Loucy (cell line): ENCODE data around the gene SEMA5A.

Experiments used
- H2AFZ ChIP-seq: fragments of 200-600 bp; sonication (generic); 2 replicates; pipeline ENCODE4 v1.6.0; 2016; ENCODE audit warnings: antibody characterized with exemption, mild to moderate bottlenecking, low read length, moderate library complexity
- H3F3A ChIP-seq: fragments of 200-600 bp; 2 replicates; pipeline ENCODE4 v1.6.0; 2016; ENCODE audit warnings: antibody characterized with exemption, low read depth, mild to moderate bottlenecking
- H3K27me3 ChIP-seq: fragments of 200-600 bp; sonication (generic); 2 replicates; pipeline ENCODE4 v1.6.1; 2014; ENCODE audit warnings: low read length, mild to moderate bottlenecking; ENCODE audit not compliant: insufficient read depth, poor library complexity, severe bottlenecking
- H3K36me3 ChIP-seq: fragments of 200-600 bp; sonication (generic); 2 replicates; pipeline ENCODE4 v1.6.1; 2016; ENCODE audit warnings: low read length; ENCODE audit not compliant: insufficient read depth
- H3K4me1 ChIP-seq: fragments of 200-600 bp; sonication (generic); 2 replicates; pipeline ENCODE4 v1.5.1; 2014; ENCODE audit warnings: low read length, mild to moderate bottlenecking; ENCODE audit not compliant: insufficient read depth, poor library complexity, severe bottlenecking
- H3K4me2 ChIP-seq: fragments of 200-600 bp; sonication (generic); 2 replicates; pipeline ENCODE4 v1.6.0; 2014; ENCODE audit warnings: antibody characterized with exemption, low read length, low read depth, mild to moderate bottlenecking; ENCODE audit not compliant: poor library complexity, severe bottlenecking
- H3K4me3 ChIP-seq: fragments of 200-600 bp; sonication (generic); 2 replicates; pipeline ENCODE4 v1.5.1; 2014; ENCODE audit warnings: low read length, mild to moderate bottlenecking, mixed read lengths; ENCODE audit not compliant: poor library complexity, severe bottlenecking
- H3K79me2 ChIP-seq: fragments of 200-600 bp; sonication (generic); 2 replicates; pipeline ENCODE4 v1.6.1; 2014; ENCODE audit warnings: low read length; ENCODE audit not compliant: insufficient read depth
- H3K9ac ChIP-seq: fragments of 200-600 bp; sonication (generic); 2 replicates; pipeline ENCODE4 v1.6.0; 2014; ENCODE audit warnings: mild to moderate bottlenecking, low read depth, low read length, moderate library complexity; ENCODE audit not compliant: poor library complexity, severe bottlenecking
- H3K9me2 ChIP-seq: fragments of 200-600 bp; sonication (generic); replicated peaks from 2 replicates; pipeline ENCODE4 v1.6.1; 2016; ENCODE audit warnings: low read depth, low read length, mixed read lengths
- H3K9me3 ChIP-seq: fragments of 200-600 bp; sonication (generic); 2 replicates; pipeline ENCODE4 v1.6.1; 2014; ENCODE audit warnings: mild to moderate bottlenecking, antibody characterized with exemption, low read length, low read depth; ENCODE audit not compliant: insufficient read depth
- H4K20me1 ChIP-seq: fragments of 200-600 bp; sonication (generic); 2 replicates; pipeline ENCODE4 v1.6.0; 2014; ENCODE audit warnings: antibody characterized with exemption, low read length, mild to moderate bottlenecking; ENCODE audit not compliant: insufficient read depth, poor library complexity, severe bottlenecking
- EZH2phosphoT487 ChIP-seq: fragments of 200-600 bp; IDR thresholded peaks from 2 replicates; pipeline ENCODE4 v1.6.1; 2018; ENCODE audit warnings: antibody characterized with exemption, mild to moderate bottlenecking, moderate library complexity, borderline replicate concordance
- TF ChIP-seq, protein P1 (sequence below): fragments of 200-600 bp; sonication (generic); conservative IDR thresholded peaks from 2 replicates; pipeline ENCODE4 v1.5.1; 2014; ENCODE audit warnings: mild to moderate bottlenecking, antibody characterized with exemption, low read length

The SEMA5A gene

DNA sequence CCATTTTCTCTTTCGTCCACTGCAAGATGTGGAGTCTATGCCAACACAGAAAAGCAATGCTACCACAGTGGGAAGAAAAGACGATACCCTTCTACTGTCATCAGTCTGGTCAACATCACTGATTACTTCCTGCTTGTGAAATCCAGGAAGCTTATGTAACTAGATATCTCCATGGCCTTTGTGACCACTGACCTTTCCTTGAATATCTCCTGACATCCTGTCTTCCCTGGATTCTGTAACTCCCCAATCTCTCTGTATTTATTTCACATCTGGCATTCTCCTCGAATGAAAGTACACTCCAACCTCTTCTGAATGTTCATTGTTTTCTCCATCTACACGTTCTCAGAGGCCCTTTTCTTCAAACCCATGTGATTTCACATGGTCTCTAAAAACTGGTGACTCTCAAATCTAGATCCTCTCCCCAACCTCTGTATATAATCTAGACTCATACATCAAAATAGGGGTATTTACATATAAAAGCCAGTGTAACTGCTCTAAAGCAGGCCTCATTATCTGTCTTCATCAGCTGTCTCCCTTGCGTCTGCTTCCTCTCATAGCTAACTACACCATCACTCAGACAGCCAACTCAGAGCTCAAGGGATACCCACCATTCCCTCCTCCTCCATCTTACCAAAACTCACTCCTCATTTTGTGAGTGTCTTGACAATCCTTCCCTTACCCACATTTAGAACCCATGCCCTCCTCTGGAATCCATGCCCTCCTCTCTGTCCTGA is 156.8 kb downstream of the SEMA5A start:
- TF ChIP-seq EZH2phosphoT487, result no peak
- TF ChIP-seq, protein P1, sequence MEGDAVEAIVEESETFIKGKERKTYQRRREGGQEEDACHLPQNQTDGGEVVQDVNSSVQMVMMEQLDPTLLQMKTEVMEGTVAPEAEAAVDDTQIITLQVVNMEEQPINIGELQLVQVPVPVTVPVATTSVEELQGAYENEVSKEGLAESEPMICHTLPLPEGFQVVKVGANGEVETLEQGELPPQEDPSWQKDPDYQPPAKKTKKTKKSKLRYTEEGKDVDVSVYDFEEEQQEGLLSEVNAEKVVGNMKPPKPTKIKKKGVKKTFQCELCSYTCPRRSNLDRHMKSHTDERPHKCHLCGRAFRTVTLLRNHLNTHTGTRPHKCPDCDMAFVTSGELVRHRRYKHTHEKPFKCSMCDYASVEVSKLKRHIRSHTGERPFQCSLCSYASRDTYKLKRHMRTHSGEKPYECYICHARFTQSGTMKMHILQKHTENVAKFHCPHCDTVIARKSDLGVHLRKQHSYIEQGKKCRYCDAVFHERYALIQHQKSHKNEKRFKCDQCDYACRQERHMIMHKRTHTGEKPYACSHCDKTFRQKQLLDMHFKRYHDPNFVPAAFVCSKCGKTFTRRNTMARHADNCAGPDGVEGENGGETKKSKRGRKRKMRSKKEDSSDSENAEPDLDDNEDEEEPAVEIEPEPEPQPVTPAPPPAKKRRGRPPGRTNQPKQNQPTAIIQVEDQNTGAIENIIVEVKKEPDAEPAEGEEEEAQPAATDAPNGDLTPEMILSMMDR, result no peak
- Histone ChIP-seq H3K9ac (no peak overlapping the region), H3K9me3 (no peaks in the 10 kb centered on the region), H3K9me2 (no peaks in the 10 kb centered on the region), H3K36me3 (no peaks in the 10 kb centered on the region), H3K4me1 (peaks cover 3% of the 10 kb centered on the region), H3K79me2 (no peaks in the 10 kb centered on the region), H3F3A (no peaks in the 10 kb centered on the region), H3K4me2 (no peak overlapping the region), H3K27me3 (no peaks in the 10 kb centered on the region), H3K4me3 (no peak overlapping the region), H4K20me1 (no peaks in the 10 kb centered on the region), H2AFZ (no peak overlapping the region)

DNA sequence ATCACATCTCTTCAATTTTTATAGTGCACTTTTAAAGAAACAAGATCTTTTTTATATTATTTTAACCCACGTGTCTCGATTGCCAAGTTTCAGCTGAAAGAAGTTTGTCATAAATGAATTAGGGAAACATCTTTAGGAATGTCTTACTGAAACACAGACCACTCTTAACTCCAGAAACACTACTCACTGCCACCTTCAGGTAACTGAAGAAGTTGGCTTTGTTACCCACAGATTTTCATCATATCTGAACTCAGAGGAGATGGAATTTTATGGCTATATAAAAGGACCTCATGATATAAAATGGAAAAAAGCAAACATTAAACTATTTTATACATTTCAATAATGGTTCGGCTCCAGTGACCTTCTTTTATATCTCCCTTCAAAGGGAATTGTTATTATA is 158.0 kb downstream of the SEMA5A start:
- TF ChIP-seq EZH2phosphoT487, result no peak
- TF ChIP-seq, protein P1, result no peak
- H3K27me3 ChIP-seq, result no peaks in the 10 kb centered on the region
- H3K9ac ChIP-seq, result no peak overlapping the region
- no peaks in the 10 kb centered on the region for H3F3A ChIP-seq
- H3K4me3 ChIP-seq, result no peak overlapping the region
- H3K9me3 ChIP-seq, result no peaks in the 10 kb centered on the region
- H3K4me1 ChIP-seq, result peaks cover 3% of the 10 kb centered on the region
- no peak overlapping the region for H3K4me2 ChIP-seq
- no peak overlapping the region for H2AFZ ChIP-seq
- no peaks in the 10 kb centered on the region for H4K20me1 ChIP-seq
- no peaks in the 10 kb centered on the region for H3K36me3 ChIP-seq
- H3K9me2 ChIP-seq, result no peaks in the 10 kb centered on the region
- no peaks in the 10 kb centered on the region for H3K79me2 ChIP-seq

DNA sequence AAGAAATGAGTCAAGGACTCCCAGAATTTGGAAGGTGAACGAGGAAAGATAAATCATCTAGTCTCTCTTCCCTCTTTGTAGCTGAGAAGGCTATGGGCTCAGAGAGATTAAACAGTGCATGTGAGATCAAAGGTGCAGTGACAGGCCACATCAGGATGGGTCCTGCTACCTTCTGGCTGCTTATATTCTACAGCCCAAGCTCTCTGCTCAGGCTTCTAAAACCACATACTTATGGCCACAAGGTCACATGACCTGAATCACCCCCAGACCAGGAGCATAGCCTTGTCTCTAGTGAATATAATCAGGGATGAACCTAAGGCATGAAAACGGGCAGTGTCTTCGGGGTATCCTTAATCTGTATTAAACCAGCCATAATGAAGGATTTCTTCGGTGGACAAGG is 158.9 kb downstream of the SEMA5A start:
- Histone ChIP-seq H3K36me3 (no peaks in the 10 kb centered on the region), H3K9ac (no peak overlapping the region), H2AFZ (no peak overlapping the region), H3K4me1 (peaks cover 3% of the 10 kb centered on the region), H3K9me2 (no peaks in the 10 kb centered on the region), H3K4me2 (no peak overlapping the region), H3K79me2 (no peaks in the 10 kb centered on the region), H3F3A (no peaks in the 10 kb centered on the region), H3K4me3 (no peak overlapping the region), H3K9me3 (no peaks in the 10 kb centered on the region), H3K27me3 (no peaks in the 10 kb centered on the region), H4K20me1 (no peaks in the 10 kb centered on the region)
- no peak for TF ChIP-seq EZH2phosphoT487
- TF ChIP-seq, protein P1, result no peak
